ENCODE measurements around the gene SPPL3.
"Not testable (repeated sequence)": the region's sequence is repeated elsewhere in the genome, so short reads cannot be mapped to it uniquely, and the experiment has no call there.

The SPPL3 gene, protein sequence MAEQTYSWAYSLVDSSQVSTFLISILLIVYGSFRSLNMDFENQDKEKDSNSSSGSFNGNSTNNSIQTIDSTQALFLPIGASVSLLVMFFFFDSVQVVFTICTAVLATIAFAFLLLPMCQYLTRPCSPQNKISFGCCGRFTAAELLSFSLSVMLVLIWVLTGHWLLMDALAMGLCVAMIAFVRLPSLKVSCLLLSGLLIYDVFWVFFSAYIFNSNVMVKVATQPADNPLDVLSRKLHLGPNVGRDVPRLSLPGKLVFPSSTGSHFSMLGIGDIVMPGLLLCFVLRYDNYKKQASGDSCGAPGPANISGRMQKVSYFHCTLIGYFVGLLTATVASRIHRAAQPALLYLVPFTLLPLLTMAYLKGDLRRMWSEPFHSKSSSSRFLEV

DNA sequence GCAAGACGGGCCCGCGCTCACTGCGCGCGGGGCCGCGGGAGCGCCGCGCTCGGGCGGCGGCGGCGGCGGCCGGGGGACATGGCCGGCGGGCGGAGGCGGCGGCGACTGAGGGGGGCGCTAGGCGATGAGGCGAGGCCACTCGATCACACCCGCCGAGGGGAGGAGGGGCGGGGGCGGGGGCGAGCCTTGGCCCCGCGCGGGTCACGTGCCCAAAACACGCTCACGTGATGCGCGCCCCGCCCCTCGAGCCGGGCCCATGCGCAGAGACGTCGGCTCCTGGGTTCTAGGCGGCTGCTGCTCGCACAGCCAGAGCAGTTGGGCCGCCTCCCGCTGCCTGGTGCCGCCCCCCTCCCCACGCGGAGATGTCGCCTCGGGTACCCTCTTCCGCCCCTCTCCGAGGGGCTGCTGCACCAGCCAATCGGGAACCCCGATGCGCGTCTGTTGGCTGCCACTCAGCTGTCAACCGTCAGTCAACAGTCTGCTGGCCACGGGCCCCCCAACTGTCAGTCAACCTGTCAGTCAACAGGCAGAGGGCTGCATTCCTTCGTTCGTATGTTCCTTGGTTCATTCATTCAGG, at the start of gene SPPL3:
SPPL3 (minus strand) TSS at position 162 of the 577 bp plus-strand sequence. CDS start 491 bp downstream, outside the sequence.
- TF ChIP-seq, protein P1, sequence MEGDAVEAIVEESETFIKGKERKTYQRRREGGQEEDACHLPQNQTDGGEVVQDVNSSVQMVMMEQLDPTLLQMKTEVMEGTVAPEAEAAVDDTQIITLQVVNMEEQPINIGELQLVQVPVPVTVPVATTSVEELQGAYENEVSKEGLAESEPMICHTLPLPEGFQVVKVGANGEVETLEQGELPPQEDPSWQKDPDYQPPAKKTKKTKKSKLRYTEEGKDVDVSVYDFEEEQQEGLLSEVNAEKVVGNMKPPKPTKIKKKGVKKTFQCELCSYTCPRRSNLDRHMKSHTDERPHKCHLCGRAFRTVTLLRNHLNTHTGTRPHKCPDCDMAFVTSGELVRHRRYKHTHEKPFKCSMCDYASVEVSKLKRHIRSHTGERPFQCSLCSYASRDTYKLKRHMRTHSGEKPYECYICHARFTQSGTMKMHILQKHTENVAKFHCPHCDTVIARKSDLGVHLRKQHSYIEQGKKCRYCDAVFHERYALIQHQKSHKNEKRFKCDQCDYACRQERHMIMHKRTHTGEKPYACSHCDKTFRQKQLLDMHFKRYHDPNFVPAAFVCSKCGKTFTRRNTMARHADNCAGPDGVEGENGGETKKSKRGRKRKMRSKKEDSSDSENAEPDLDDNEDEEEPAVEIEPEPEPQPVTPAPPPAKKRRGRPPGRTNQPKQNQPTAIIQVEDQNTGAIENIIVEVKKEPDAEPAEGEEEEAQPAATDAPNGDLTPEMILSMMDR (conservative IDR thresholded peaks at IDR 0.05; ENCODE audit: low read length) = no peak
- H3K4me3 ChIP-seq (ENCODE audit: low read length) = peak within 1 kb of the TSS; percentile 86
- peak; percentile 79 for DNase-seq (ENCODE audit: low read depth)

DNA sequence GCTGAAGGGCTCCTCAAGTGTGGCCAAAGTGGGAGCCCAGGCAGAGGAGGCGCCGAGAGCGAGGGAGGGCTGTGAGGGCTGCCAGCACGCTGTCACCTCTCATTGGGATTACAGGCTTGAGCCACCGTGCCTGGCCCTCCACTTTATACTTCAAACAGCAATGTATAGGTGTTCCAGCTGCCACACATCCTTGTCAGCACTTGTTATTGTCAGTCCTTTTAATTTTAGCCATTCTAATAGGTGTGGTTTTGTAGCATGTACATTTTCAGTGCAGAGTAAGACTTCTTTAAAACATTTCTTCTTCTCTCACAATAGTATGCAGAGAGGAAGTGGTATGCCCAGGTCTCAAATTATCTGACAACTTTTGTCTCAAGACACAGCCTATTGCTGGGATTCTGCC, 46.6 kb upstream of the SPPL3 start:
- no peak overlapping the region for H3K4me3 ChIP-seq (ENCODE audit: low read length)
- TF ChIP-seq, protein P1 (conservative IDR thresholded peaks at IDR 0.05; ENCODE audit: low read length) = no peak
- no peak for DNase-seq (ENCODE audit: low read depth)

DNA sequence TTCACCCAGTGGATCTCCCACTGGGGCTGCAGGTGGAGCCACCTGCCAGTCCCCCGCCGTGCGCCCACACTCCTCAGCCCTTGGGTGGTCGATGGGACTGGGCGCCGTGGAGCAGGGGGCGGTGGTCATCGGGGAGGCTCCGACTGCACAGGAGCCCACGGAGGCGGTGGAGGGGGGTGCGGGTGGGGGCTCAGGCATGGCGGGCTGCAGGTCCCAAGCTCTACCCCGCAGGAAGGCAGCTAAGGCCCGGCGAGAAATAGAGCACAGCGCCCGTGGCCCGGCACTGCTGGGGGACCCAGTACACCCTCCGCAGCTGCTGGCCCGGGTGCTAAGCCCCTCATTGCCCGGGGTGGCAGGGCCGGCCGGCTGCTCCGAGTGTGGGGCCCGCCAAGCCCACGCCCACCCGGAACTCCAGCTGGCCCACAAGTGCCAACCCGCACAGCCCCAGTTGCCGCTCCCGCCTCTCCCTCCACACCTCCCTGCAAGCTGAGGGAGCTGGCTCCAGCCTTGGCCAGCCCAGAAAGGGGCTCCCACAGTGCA, 46.2 kb upstream of the SPPL3 start:
- not testable (repeated sequence) for H3K4me3 ChIP-seq (ENCODE audit: low read length); DNase-seq (ENCODE audit: low read depth)

DNA sequence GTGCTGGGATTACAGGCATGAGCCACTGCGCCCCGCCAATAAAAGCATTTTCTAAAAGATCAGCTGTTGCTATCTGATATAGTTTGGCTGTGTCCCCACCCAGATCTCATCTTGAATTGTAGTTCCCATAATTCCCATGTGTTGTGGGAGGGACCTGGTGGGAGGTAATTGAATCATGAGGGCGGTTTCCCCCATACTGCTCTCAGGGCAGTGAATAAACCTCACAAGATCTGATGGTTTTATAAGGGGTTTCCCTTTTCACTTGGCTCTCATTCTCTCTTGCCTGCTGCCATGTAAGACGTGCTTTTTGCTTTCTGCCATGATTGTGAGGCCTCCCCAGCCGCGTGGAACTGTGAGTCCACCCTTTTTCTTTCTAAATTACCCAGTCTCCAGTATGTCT, 41.4 kb upstream of the SPPL3 start:
- not testable (repeated sequence) for DNase-seq (ENCODE audit: low read depth); H3K4me3 ChIP-seq (ENCODE audit: low read length)

DNA sequence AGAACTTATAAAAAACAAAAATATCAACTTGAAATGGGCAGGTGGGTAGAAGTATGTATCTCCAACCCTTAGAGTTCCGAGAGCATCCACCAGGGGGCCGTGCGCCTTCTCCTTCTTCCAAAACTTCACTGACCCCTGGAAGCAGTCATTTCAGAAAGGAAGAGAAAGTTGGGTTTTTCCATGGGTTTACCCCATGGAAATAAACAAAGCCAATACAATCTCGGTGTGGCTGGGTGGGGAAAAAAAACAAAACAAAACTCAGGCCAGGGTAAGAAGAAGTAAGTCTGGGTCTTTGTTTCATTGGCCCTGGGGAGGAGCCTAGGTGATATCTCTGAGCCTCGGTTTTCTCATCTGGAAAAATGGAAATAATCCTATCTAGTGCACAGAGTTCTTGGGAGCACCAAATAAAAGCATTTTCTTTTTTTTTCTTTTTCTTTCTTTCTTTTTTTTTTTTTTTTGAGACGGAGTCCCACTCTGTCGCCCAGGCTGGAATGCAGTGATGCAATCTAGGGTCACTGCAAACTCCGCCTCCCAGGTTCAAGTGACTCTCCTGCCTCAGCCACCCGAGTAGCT, 40.6 kb upstream of the SPPL3 start:
- DNase-seq (ENCODE audit: low read depth) = peak; percentile 39
- TF ChIP-seq, protein P1 (conservative IDR thresholded peaks at IDR 0.05; ENCODE audit: low read length) = peak; percentile 82
- H3K4me3 ChIP-seq (ENCODE audit: low read length) = no peak overlapping the region

DNA sequence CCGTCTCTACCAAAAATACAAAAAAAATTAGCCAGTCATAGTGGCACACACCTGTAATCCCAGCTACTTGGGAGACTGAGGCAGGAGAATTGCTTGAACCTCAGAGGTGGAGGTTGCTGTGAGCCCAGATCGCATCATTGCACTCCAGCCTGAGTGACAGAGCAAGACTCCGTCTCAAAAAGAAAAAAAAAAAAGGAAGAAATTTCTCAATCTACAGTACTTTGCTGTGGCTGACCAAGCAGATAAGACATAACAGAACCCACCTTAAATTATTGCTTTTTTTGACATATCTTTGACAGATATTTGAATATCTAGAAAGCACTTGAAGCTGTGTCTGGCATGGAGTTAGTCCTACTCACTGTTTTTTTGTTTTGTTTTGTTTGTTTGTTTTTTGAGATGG, 39.3 kb upstream of the SPPL3 start:
- TF ChIP-seq, protein P1 (conservative IDR thresholded peaks at IDR 0.05; ENCODE audit: low read length) = no peak
- H3K4me3 ChIP-seq (ENCODE audit: low read length) = no peak overlapping the region
- DNase-seq (ENCODE audit: low read depth) = no peak

DNA sequence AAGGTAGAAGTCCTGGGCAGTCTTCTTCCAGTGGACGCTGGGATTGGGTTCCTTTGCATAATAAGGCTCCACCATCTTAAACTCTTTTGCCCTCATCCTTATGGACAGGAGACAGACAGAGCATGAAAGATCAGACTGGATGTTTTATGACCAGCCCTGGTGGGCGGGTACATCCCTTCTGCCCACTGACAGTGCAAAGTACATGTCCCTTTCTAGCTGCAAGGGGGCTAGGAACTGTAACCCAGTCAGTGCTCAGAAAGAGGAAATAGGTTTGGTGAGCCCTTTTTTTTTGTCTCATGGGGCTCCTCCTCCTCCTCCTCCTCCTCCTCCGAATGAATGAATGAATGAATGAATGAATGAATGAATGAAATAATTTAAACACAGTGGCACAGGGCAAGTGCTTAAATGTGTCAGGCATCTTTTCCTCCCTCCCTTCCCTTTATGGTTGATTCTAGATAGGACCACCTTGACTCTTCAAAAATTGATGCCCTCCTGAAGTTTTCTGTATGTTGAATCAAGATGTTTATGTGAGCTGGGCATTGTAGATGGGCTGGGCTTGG, 37.8 kb upstream of the SPPL3 start:
- TF ChIP-seq, protein P1 (conservative IDR thresholded peaks at IDR 0.05; ENCODE audit: low read length) = no peak
- no peak for DNase-seq (ENCODE audit: low read depth)
- H3K4me3 ChIP-seq (ENCODE audit: low read length) = no peak overlapping the region

Data from AG10803 (cell line).